Spinal cord (tissue), 10 donors: ENCODE data around the gene ANKS1A. TPM values are rescaled to one million over a fixed set of nuclear protein-coding genes. Genes with fewer than 3 reads are reported as not detected.

Experiments
- DNase-seq, 6 donors: peaks; one replicate each; pipeline versions ENCODE4 v3.0.0 to v3.0.0-alpha.2; 2013 to 2015; ENCODE audit warnings: low spot score in 6 of 6, low read depth in 4 of 6
- H3K27ac ChIP-seq: one replicate; pipeline ENCODE4 v1.5.1; 2013; ENCODE audit warnings: low read depth, low read length, control low read depth
- H3K27me3 ChIP-seq: one replicate; pipeline ENCODE4 v1.6.1; 2013; ENCODE audit warnings: low read length; ENCODE audit not compliant: control insufficient read depth, insufficient read depth
- H3K36me3 ChIP-seq: one replicate; pipeline ENCODE4 v1.6.1; 2013; ENCODE audit warnings: low read length; ENCODE audit not compliant: control insufficient read depth, insufficient read depth
- H3K4me1 ChIP-seq: one replicate; pipeline ENCODE4 v1.6.1; 2013; ENCODE audit warnings: low read length; ENCODE audit not compliant: control insufficient read depth, insufficient read depth
- H3K4me3 ChIP-seq: one replicate; pipeline ENCODE4 v1.5.1; 2013; ENCODE audit warnings: low read depth, low read length, control low read depth
- H3K9me3 ChIP-seq: one replicate; pipeline ENCODE4 v1.6.1; 2013; ENCODE audit warnings: low read length; ENCODE audit not compliant: control insufficient read depth, insufficient read depth
- WGBS: methylation state at CpG from one replicate; pipeline ENCODE4 v1.1.5; 2013; ENCODE audit warnings: missing lambda C conversion rate; ENCODE audit not compliant: insufficient coverage; 5-methylcytosine and 5-hydroxymethylcytosine counted together
- polyA plus RNA-seq, 2 donors: library from polyadenylated mRNA; unstranded; fragments of 120-200 nt; gene quantifications; one replicate each; pipeline ENCODE4 v1.2.1, GENCODE V29; 2013; ENCODE audit not compliant: insufficient read length in 2 of 2
- total RNA-seq, 2 donors: library from RNA; depleted of rRNA in 1 of 2; stranded (reverse); fragments of 120-200 nt in 1 of 2; fragments of >200 nt in 1 of 2; gene quantifications; one replicate each; pipeline versions ENCODE4 v1.2.3 to v1.2.4, GENCODE V29; 2013 to 2014
- donor health status: healthy.

Gene ANKS1A
- total and polyA plus RNA-seq, 4 donors = 31.1 to 53.6 (median 42.4) TPM

DNA sequence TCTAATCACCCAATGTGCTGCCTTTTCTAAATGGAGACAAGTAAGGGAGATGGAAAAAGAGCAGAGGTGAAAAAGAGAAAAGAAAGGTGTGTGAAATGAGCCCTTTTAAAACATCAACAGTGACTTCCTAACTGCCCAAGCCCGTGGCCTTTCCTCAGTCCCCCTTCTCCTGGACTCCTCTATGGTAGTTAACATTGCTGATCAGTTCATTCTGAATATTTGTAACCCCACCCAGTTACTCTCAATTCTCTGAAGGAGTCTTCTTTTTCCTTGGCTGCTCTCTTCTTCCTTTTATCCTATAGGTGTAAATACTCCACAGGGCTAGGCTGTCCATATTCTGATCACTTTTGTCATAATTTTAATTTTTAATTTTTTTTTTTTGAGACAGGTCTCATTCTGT is 28.3 kb upstream of the ANKS1A start:
- H3K4me3 ChIP-seq = no peak overlapping the region
- H3K27ac ChIP-seq = no peak overlapping the region
- DNase-seq = no peak
- H3K36me3 ChIP-seq = peaks cover 50% of the 10 kb centered on the region
- 60% methylated on average over 1 of the region's 1 CpG for WGBS
- H3K4me1 ChIP-seq = no peaks in the 10 kb centered on the region
- no peaks in the 10 kb centered on the region for H3K27me3 ChIP-seq
- H3K9me3 ChIP-seq = no peaks in the 10 kb centered on the region

DNA sequence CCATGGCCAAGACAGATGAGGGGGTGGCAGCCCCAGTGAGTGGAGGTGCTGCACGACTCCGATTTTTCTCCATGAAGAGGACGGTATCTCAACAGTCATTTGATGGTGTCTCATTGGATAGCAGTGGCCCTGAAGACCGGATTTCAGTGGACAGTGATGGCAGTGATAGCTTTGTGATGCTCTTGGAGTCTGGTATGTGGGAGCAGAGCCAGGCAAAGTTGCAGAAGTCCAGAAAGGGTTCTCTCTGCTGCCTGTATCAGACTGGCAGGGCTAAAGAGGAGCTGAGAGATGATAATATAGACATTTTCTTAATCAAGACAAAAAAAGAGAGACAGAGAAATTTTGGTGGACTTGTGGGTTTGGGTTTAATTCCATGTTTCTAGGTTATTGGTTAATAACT is 25.0 kb upstream of the ANKS1A start:
- Histone ChIP-seq H3K27me3 (no peaks in the 10 kb centered on the region), H3K4me3 (no peak overlapping the region), H3K4me1 (no peaks in the 10 kb centered on the region), H3K27ac (no peak overlapping the region), H3K36me3 (peaks cover 42% of the 10 kb centered on the region), H3K9me3 (no peaks in the 10 kb centered on the region)
- 89% methylated on average over 4 of the region's 4 CpGs for WGBS
- DNase-seq = no peak

DNA sequence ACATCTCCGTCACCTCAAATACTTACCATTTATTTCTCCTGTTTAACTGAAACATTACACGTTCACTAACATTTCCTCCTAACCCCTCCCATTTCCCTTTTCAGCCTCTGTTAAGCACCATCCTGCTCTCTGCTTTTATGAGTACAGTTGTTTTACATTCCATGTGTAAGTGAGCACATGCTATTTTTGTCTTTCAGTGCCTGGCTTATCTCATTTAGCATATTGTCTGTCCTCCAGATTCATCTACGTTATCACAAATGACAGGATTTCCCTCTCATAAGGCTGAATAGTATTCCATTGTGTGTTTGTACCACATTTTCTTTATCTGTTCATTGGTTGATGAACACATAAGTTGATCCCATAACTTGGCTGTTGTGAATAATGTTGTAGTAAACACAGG is 23.9 kb upstream of the ANKS1A start:
- H3K4me1 ChIP-seq = no peaks in the 10 kb centered on the region
- H3K27me3 ChIP-seq = no peaks in the 10 kb centered on the region
- DNase-seq = peak in 1 of 6 donors; percentile 7
- H3K27ac ChIP-seq = no peak overlapping the region
- H3K9me3 ChIP-seq = no peaks in the 10 kb centered on the region
- no peak overlapping the region for H3K4me3 ChIP-seq
- H3K36me3 ChIP-seq = peaks cover 37% of the 10 kb centered on the region
- WGBS = no CpG with 5 or more reads among the region's 3 CpGs

DNA sequence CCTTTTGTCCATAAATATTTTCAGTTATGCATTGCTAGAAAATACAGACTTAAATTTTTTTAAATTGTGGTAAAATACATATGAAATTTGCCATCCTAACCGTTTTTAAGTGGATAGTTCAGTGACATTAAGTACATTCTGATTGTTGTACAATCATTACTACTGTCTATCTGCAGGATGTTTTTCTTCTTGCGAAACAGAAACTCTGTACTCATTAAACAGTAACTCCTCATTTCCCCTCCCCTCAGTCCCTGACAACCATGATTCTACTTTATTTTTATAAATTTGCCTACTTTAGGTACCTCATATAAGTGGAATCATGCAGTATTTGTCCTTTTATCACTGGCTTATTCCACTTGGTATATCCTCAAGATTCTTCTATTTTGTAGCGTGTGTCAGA is 22.5 kb upstream of the ANKS1A start:
- Histone ChIP-seq H3K9me3 (no peaks in the 10 kb centered on the region), H3K27ac (no peak overlapping the region), H3K4me3 (no peak overlapping the region), H3K27me3 (no peaks in the 10 kb centered on the region), H3K36me3 (peaks cover 37% of the 10 kb centered on the region), H3K4me1 (no peaks in the 10 kb centered on the region)
- DNase-seq = no peak
- WGBS = no CpG with 5 or more reads among the region's 3 CpGs

DNA sequence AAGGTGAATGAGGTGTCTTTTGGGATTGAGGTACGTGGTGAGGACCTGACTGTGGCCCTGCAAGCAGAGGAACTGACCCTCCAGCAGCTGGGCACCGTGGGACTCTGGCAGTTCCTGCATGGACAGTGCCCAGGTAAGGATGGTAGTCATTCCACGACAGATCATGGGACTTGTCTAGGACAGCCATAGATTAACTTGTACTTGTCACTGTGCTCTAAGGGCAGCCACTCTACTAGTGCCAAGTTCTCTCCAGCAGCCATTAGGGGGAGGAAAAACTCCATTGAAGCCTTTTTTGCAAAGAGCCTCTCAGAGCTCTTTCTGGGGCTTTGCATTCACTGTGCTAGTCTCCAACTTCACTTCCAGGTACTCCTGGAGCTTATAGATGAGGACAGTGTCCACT is 21.6 kb upstream of the ANKS1A start:
- 93% methylated on average over 2 of the region's 3 CpGs for WGBS
- Histone ChIP-seq H3K36me3 (peaks cover 37% of the 10 kb centered on the region), H3K9me3 (no peaks in the 10 kb centered on the region), H3K27ac (no peak overlapping the region), H3K4me3 (no peak overlapping the region), H3K4me1 (no peaks in the 10 kb centered on the region), H3K27me3 (no peaks in the 10 kb centered on the region)
- DNase-seq = peak in 2 of 6 donors; percentile 14 to 23

DNA sequence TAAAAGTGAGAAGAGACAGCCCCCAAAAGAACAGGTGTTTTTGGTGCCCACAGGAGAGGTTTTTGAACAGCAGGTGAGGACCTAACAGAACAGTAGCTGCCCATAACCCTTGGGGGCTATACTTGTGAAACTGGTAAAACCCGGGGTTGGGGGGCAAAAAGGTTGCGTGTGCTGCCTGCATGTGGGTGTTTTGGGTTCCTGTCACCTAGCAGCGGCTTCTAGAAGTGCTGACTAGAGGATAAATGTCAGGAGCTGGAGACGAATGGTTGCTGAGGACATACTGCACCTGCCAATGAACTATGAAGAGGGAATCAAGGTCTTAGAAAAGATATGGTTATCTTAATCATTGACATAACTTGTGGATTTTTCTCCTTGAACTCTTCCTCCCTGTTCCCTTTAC is 17.2 kb upstream of the ANKS1A start:
- WGBS = 94% methylated on average over 4 of the region's 4 CpGs
- Histone ChIP-seq H3K4me1 (no peaks in the 10 kb centered on the region), H3K27me3 (no peaks in the 10 kb centered on the region), H3K27ac (no peak overlapping the region), H3K4me3 (no peak overlapping the region), H3K36me3 (peaks cover 39% of the 10 kb centered on the region), H3K9me3 (no peaks in the 10 kb centered on the region)
- no peak for DNase-seq

DNA sequence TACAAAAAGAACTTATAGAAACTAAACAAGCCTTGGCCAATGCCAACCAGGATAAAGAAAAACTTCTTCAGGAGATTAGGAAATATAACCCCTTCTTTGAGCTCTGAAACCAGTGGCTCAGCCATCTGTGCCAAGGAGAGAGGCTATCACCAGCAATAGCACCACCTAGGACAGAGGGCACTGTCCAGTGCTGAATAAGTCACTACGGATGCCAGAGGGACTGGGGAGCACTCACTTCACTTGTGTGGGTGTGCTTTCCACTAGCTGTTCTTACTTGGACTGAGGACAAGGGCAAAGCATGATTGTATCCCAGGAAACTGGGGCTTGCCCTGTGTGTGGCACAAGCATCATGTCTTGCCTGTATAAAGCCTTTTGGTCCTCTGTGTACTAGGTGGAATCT is 16.7 kb upstream of the ANKS1A start:
- DNase-seq = no peak
- Histone ChIP-seq H3K36me3 (peaks cover 35% of the 10 kb centered on the region), H3K4me1 (no peaks in the 10 kb centered on the region), H3K27ac (no peak overlapping the region), H3K4me3 (no peak overlapping the region), H3K9me3 (no peaks in the 10 kb centered on the region), H3K27me3 (no peaks in the 10 kb centered on the region)
- 64% methylated on average over 1 of the region's 1 CpG for WGBS

DNA sequence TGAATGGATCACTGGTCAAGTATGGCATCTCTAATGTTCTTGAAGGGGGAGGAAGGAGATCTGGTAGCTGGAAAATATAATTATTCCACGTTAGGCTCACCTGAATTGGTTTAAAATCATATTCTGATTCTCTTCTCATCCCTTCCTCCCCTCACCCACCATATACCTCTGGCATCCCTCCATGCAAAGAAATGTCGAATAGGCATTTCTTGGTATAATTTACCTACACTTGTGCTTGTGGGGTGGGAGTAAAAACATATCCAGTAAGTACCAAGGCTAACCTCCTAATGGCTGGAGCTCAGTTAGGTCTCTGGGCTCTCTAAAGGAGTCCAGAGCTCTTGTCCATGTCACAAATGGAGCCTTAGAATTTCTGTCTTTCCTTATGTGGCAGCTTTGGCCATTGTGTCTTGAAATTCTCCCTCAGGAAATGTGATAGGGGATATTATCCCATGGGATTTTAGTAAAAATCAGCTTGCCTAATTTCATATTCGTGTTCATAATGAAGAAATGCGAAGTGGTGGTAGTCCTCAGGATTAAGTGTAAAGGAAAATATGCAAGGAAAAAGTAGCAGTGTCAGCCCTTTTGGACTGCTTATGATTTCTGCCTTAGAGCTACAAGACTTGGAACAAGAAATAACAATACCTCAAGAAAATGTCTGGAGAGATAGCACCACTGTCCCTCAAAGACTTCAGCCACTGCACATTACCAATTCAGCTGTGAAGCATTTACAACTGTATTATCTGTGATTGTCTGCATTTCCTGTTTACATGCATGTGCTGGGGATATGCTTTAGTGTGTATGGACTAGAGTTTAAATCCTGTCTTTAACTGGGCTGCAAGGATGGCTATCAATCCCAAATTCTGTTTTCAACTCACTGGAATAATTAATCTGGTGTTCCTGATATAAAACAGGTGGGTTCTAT is 13.5 kb upstream of the ANKS1A start:
- H3K4me1 ChIP-seq = no peaks in the 10 kb centered on the region
- WGBS = no CpG with 5 or more reads among the region's 4 CpGs

DNA sequence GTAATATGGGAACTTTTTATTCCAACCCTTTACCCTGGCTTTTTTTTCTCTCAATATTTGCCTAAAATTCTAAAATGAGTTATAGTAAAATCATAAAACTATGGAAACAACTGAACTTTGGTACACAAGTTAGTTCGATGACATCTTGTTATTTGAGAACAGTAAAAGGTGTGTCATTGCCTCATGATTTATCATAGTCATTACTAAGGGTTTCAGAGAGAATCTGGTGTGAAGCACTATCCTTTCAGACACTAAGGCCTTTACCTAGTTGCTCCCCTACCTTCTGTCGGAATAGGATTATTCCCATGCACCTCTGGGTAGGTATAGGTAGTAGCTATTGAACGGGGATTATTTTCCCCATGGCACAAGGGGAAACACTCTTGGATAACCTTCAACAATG is 12.6 kb upstream of the ANKS1A start:
- WGBS = no CpG with 5 or more reads among the region's 3 CpGs
- Histone ChIP-seq H3K9me3 (no peaks in the 10 kb centered on the region), H3K27me3 (no peaks in the 10 kb centered on the region), H3K4me1 (no peaks in the 10 kb centered on the region), H3K36me3 (peaks cover 25% of the 10 kb centered on the region), H3K4me3 (no peak overlapping the region), H3K27ac (no peak overlapping the region)
- DNase-seq = no peak

More for the DNA sequence above, 13.5 kb upstream of the ANKS1A start:
- H3K36me3 ChIP-seq = peaks cover 31% of the 10 kb centered on the region
- H3K27ac ChIP-seq = no peak overlapping the region
- DNase-seq = no peak
- H3K27me3 ChIP-seq = no peaks in the 10 kb centered on the region
- H3K4me3 ChIP-seq = no peak overlapping the region
- no peaks in the 10 kb centered on the region for H3K9me3 ChIP-seq

DNA sequence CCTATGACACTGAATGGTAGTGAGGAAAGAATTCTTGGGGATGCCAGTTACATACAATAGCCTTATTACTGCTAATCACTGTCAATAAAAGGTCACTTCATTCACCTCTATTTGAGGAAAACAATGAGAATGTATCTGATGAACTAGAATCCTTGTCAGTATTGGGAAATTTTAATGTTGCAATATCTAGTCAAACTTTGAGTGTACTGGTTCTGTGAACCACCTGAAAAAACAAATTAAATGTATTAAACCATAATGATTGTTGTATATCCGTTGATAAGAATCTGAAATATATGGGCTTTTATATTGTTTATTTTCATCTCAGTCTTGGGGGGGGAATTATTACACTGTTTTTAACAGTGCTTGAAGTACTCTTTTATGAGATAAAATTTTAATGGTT is 11.8 kb upstream of the ANKS1A start:
- Histone ChIP-seq H3K4me1 (no peaks in the 10 kb centered on the region), H3K36me3 (peaks cover 24% of the 10 kb centered on the region), H3K27me3 (no peaks in the 10 kb centered on the region), H3K4me3 (no peak overlapping the region), H3K9me3 (no peaks in the 10 kb centered on the region), H3K27ac (no peak overlapping the region)
- WGBS = no CpG with 5 or more reads among the region's 1 CpG
- DNase-seq = no peak
